ENCODE data around the gene NLRP14. TPM values are rescaled to one million over a fixed set of nuclear protein-coding genes. Genes with fewer than 3 reads are reported as not detected.

The NLRP14 gene
- total and polyA plus RNA-seq, 2 of the 8 experiments (the other 6 are each of a cell fraction or from before 2014, with no cell fraction given), result 0.05 TPM; not detected in 1

DNA sequence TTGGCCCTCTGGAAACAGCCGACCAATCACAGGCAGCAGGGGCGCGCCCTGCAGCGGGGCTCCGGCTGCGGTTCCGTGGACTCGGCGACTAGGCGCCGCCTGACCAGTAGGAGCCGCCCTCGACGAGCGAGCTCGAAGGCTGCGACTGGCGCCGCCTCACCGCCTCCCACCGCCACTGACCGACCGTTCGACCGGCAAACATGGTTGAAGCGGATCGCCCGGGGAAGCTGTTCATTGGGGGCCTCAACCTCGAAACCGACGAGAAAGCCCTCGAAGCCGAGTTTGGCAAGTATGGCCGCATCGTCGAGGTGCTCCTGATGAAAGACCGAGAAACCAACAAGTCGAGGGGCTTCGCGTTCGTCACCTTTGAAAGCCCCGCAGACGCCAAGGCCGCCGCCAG, 68.6 kb downstream of the NLRP14 start, which contains the start of gene RBMXL2:
TSS of gene RBMXL2 (plus strand) at position 78 of the 400 bp plus-strand sequence. CDS start at position 201, 123 bp downstream.
- Histone ChIP-seq H3K23ac (ENCODE audit: insufficient read length) (no peak within 1 kb of the TSS), H3K27ac (ENCODE audit: low read depth, low read length) (no peak within 1 kb of the TSS), H3K36me3 (ENCODE audit: control insufficient read depth in 2 of 4, insufficient read depth in 4 of 4, low read length in 3 of 4) (peaks cover 0 to 9% (median 0%) of the 10 kb centered on the region in 4 experiments; a peak in 1 of 8 replicates), H2BK20ac (ENCODE audit: low read length) (no peak within 1 kb of the TSS), H3K14ac (ENCODE audit: insufficient read length) (no peak within 1 kb of the TSS), H2AK5ac (ENCODE audit: low read depth, low read length) (no peak within 1 kb of the TSS), H2BK5ac (ENCODE audit: low read depth, low read length) (no peak within 1 kb of the TSS), H4K8ac (ENCODE audit: extremely low read depth, insufficient read depth, low read length) (no peak within 1 kb of the TSS), H3K56ac (replicated peaks; ENCODE audit: insufficient read length, low read depth, low read length) (no peak within 1 kb of the TSS), H2BK120ac (replicated peaks; ENCODE audit: low read depth, low read length) (no peak within 1 kb of the TSS), H3K27me3 (replicated peaks in 1 of 4; ENCODE audit: control insufficient read depth in 3 of 4, extremely low read depth in 1 of 4, insufficient read depth in 3 of 4, low read length in 3 of 4) (no peaks in the 10 kb centered on the region), H4K20me1 (replicated peaks in 1 of 2; ENCODE audit: control insufficient read depth in 1 of 2, insufficient read depth in 2 of 2, low read length in 2 of 2) (no peaks in the 10 kb centered on the region), H3K79me2 (ENCODE audit: control insufficient read depth in 1 of 2, insufficient read depth in 2 of 2, low read length in 2 of 2) (no peaks in the 10 kb centered on the region), H3K4ac (replicated peaks; ENCODE audit: insufficient read length, low read depth, low read length) (no peak within 1 kb of the TSS), H3K4me1 (replicated peaks in 1 of 4; ENCODE audit: control insufficient read depth in 3 of 4, insufficient read depth in 4 of 4, low read length in 3 of 4) (no peaks in the 10 kb centered on the region), H4K5ac (ENCODE audit: insufficient read length, low read depth, low read length) (no peak within 1 kb of the TSS), H3K9ac (replicated peaks in 1 of 4; ENCODE audit: extremely low read depth in 1 of 4, low read depth in 3 of 4, low read length in 3 of 4) (no peak within 1 kb of the TSS), H3K9me3 (ENCODE audit: insufficient read depth in 2 of 2, low read depth in 1 of 2, low read length in 1 of 2) (peaks cover 0 to 14% of the 10 kb centered on the region in 2 experiments; a peak in 2 of 4 replicates), H2BK12ac (ENCODE audit: low read depth, low read length) (no peak within 1 kb of the TSS), H2AFZ (ENCODE audit: low read length) (no peak within 1 kb of the TSS), H2BK15ac (ENCODE audit: low read length) (no peak within 1 kb of the TSS), H3K4me2 (ENCODE audit: insufficient read depth in 1 of 2, low read depth in 2 of 2, low read length in 2 of 2) (no peak within 1 kb of the TSS), H3K18ac (ENCODE audit: extremely low read depth, low read length) (no peak within 1 kb of the TSS), H3K4me3 (ENCODE audit: extremely low read depth in 1 of 4, insufficient read depth in 2 of 4, low read depth in 3 of 4, low read length in 4 of 4) (no peak within 1 kb of the TSS), H3K23me2 (ENCODE audit: low read depth, low read length) (no peaks in the 10 kb centered on the region), H4K91ac (replicated peaks; ENCODE audit: insufficient read length, low read length) (no peak within 1 kb of the TSS), H3K79me1 (ENCODE audit: low read depth, low read length) (no peaks in the 10 kb centered on the region)
- ChIA-PET POLR2A (ENCODE audit: partially characterized antibody) (no interaction called here), CTCF (ENCODE audit: partially characterized antibody) (no interaction called here)
- 97% methylated on average over 36 of the region's 45 CpGs; no CpG with 5 or more reads in 1 of the 2 experiments for WGBS, 2 experiments (ENCODE audit: extremely low coverage in 1 of 2, insufficient coverage in 1 of 2, insufficient read length in 1 of 2, insufficient replicate concordance in 2 of 2, low coverage in 1 of 2, low lambda C conversion rate in 2 of 2, missing lambda C conversion rate in 1 of 2)
- no peak for DNase-seq (ENCODE audit: low read depth in 1 of 2, low spot score in 2 of 2)
- no peak for FAIRE-seq
- TF ChIP-seq NRF1 (IDR thresholded peaks at IDR 0.05; ENCODE audit: low read depth, low read length) (no peak), BACH1 (IDR thresholded peaks at IDR 0.05; ENCODE audit: low read length) (no peak), NANOG (IDR thresholded peaks at IDR 0.05; ENCODE audit: insufficient read depth, low read depth, low read length, poor library complexity, severe bottlenecking) (no peak), KDM4A (IDR thresholded peaks at IDR 0.05; ENCODE audit: low read depth, low read length, severe bottlenecking) (no peak)
- TF ChIP-seq, protein P1, sequence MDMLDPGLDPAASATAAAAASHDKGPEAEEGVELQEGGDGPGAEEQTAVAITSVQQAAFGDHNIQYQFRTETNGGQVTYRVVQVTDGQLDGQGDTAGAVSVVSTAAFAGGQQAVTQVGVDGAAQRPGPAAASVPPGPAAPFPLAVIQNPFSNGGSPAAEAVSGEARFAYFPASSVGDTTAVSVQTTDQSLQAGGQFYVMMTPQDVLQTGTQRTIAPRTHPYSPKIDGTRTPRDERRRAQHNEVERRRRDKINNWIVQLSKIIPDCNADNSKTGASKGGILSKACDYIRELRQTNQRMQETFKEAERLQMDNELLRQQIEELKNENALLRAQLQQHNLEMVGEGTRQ (IDR thresholded peaks at IDR 0.05; ENCODE audit: low read length), result no peak
- TF ChIP-seq, protein P2, sequence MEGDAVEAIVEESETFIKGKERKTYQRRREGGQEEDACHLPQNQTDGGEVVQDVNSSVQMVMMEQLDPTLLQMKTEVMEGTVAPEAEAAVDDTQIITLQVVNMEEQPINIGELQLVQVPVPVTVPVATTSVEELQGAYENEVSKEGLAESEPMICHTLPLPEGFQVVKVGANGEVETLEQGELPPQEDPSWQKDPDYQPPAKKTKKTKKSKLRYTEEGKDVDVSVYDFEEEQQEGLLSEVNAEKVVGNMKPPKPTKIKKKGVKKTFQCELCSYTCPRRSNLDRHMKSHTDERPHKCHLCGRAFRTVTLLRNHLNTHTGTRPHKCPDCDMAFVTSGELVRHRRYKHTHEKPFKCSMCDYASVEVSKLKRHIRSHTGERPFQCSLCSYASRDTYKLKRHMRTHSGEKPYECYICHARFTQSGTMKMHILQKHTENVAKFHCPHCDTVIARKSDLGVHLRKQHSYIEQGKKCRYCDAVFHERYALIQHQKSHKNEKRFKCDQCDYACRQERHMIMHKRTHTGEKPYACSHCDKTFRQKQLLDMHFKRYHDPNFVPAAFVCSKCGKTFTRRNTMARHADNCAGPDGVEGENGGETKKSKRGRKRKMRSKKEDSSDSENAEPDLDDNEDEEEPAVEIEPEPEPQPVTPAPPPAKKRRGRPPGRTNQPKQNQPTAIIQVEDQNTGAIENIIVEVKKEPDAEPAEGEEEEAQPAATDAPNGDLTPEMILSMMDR (IDR thresholded peaks at IDR 0.05; ENCODE audit: control extremely low read depth in 1 of 3, insufficient read depth in 1 of 3, low read depth in 1 of 3, low read length in 3 of 3), result peak in 1 of 3 experiments; percentile 6; a peak in 1 of 4 replicates
